Spleen (tissue), 11 donors: ENCODE data around the gene RING1. TPM values are rescaled to one million over a fixed set of nuclear protein-coding genes. Genes with fewer than 3 reads are reported as not detected.

Source experiments
- DNase-seq: peaks from one replicate; pipeline ENCODE4 v3.0.0-alpha.2; 2020
- H3K27ac ChIP-seq, 8 donors: fragments of 200-600 bp; sonication (generic) in 7 of 8; 1 replicate in 4 of 8; 2 replicates in 4 of 8; pipeline versions ENCODE4 v1.5.0 to v1.8.0; 2016 to 2021; ENCODE audit warnings: inconsistent platforms in 4 of 8, mild to moderate bottlenecking in 4 of 8, moderate library complexity in 1 of 8
- H3K27me3 ChIP-seq, 7 donors: fragments of 200-600 bp; sonication (generic) in 6 of 7; replicated peaks in 1 of 7; 1 replicate in 4 of 7; 2 replicates in 3 of 7; pipeline versions ENCODE4 v1.5.0 to v1.8.0; 2016 to 2021; ENCODE audit warnings: inconsistent platforms in 3 of 7, mild to moderate bottlenecking in 1 of 7
- H3K36me3 ChIP-seq, 6 donors: fragments of 200-600 bp; sonication (generic) in 5 of 6; 1 replicate in 4 of 6; 2 replicates in 2 of 6; pipeline versions ENCODE4 v1.5.0 to v1.8.0; 2016 to 2021; ENCODE audit warnings: inconsistent platforms in 2 of 6
- H3K4me1 ChIP-seq, 6 donors: fragments of 200-600 bp; sonication (generic) in 5 of 6; 1 replicate in 3 of 6; 2 replicates in 3 of 6; pipeline versions ENCODE4 v1.5.0 to v1.8.0; 2016 to 2021; ENCODE audit warnings: inconsistent platforms in 3 of 6
- H3K4me3 ChIP-seq, 8 donors: fragments of 200-600 bp; sonication (generic) in 7 of 8; 1 replicate in 4 of 8; 2 replicates in 4 of 8; pipeline versions ENCODE4 v1.5.0 to v1.8.0; 2016 to 2021; ENCODE audit warnings: inconsistent platforms in 4 of 8, mild to moderate bottlenecking in 4 of 8, moderate library complexity in 2 of 8
- H3K9me3 ChIP-seq, 8 donors: fragments of 200-600 bp; sonication (generic) in 7 of 8; 1 replicate in 4 of 8; 2 replicates in 4 of 8; pipeline versions ENCODE4 v1.5.0 to v1.8.0; 2016 to 2021; ENCODE audit warnings: inconsistent platforms in 4 of 8
- POLR2A ChIP-seq, 3 donors: fragments of 450-650 bp; IDR thresholded peaks; one replicate each; pipeline ENCODE4 v1.5.1; 2017; ENCODE audit warnings: antibody characterized with exemption in 3 of 3, mild to moderate bottlenecking in 1 of 3
- POLR2AphosphoS5 ChIP-seq, 3 donors: sonication (generic); formaldehyde crosslinking; IDR thresholded peaks; one replicate each; pipeline ENCODE4 v1.5.1; 2017; ENCODE audit warnings: antibody characterized with exemption in 3 of 3
- WGBS, 5 donors: extraction: QIAGEN DNeasy Blood & Tissue Kit in 3 of 5; methylation state at CpG; one replicate each; pipeline versions ENCODE4 v1.1.5 to v1.1.7; 2013 to 2018; 5-methylcytosine and 5-hydroxymethylcytosine counted together
- intact Hi-C: fragments of 100-400 bp; cut with DNase I; formaldehyde crosslinking; loops from one replicate; pipeline ENCODE4 v1.15.0; 2023; ENCODE audit warnings: low total_unique reads
- polyA plus RNA-seq, 3 donors: library from polyadenylated mRNA; stranded (reverse); fragments of 200-250 nt; gene quantifications; one replicate each; pipeline ENCODE4 v1.2.1, GENCODE V29; 2013
- total RNA-seq, 7 donors: library from RNA; depleted of rRNA in 3 of 7; stranded (reverse); fragments of >200 nt in 3 of 7; fragmentation: NEBNext Ultra II Directional in 4 of 7; extraction: Animal tissue kit (Norgen Biotek cat#: 25700) in 4 of 7; gene quantifications; one replicate each; pipeline versions ENCODE4 v1.1.0 to v1.2.1, GENCODE V29; 2016 to 2021
- TF ChIP-seq, protein P1 (sequence below), 11 experiments: fragments of 200-600 bp in 7 of 11; fragments of 450-650 bp in 4 of 11; sonication (generic) in 4 of 11; IDR thresholded peaks in 8 of 11; conservative IDR thresholded peaks in 3 of 11; 1 replicate in 7 of 11; 2 replicates in 4 of 11; pipeline versions ENCODE4 v1.4.0 to v1.8.0; 2016 to 2021; ENCODE audit warnings: antibody characterized with exemption in 11 of 11, inconsistent platforms in 4 of 11, mild to moderate bottlenecking in 1 of 11
- donor health status: healthy with polysubstance abuse.
- donor health status: DM: no; HTN: no; CAD: no; lungs with moderate emphysema.
- donor health status: DM: no; HTN: no; CAD: no.
- donor health status: Bipolar disorder and iron deficiency.
- donor health status: healthy.
- donor health status: DM: no; HTN: no; CAD: no.
- donor health status: DM: yes; HTN: yes; CAD: no.

RING1 gene
- total and polyA plus RNA-seq, 10 donors = 13.4 to 42.3 (median 31.0) TPM

DNA sequence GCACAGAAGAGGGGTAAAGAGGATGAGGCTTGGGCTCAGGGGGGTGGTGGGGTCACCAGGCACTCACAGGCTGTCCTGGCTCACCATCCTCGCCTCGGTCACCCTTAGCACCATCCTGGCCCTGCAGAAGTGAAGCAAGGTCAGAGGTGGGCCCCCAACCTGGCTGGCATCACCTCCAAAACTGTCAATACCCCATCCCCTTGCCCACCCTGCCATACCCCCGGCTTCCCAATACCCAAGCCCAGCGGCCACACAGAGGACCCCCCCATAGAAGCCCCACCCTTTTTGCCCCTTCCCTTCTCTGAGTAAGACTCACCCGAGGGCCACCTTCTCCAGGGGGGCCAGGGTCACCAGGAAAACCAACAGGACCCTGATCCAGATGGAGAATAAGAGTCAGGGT lies 39.7 kb upstream of the RING1 start:
- peak; percentile 30 for DNase-seq
- no peaks in the 10 kb centered on the region for H3K36me3 ChIP-seq
- no peak overlapping the region for H3K27ac ChIP-seq
- intact Hi-C loops = no loop called here
- H3K4me1 ChIP-seq = no peaks in the 10 kb centered on the region
- TF ChIP-seq, protein P1, sequence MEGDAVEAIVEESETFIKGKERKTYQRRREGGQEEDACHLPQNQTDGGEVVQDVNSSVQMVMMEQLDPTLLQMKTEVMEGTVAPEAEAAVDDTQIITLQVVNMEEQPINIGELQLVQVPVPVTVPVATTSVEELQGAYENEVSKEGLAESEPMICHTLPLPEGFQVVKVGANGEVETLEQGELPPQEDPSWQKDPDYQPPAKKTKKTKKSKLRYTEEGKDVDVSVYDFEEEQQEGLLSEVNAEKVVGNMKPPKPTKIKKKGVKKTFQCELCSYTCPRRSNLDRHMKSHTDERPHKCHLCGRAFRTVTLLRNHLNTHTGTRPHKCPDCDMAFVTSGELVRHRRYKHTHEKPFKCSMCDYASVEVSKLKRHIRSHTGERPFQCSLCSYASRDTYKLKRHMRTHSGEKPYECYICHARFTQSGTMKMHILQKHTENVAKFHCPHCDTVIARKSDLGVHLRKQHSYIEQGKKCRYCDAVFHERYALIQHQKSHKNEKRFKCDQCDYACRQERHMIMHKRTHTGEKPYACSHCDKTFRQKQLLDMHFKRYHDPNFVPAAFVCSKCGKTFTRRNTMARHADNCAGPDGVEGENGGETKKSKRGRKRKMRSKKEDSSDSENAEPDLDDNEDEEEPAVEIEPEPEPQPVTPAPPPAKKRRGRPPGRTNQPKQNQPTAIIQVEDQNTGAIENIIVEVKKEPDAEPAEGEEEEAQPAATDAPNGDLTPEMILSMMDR (IDR thresholded peaks at IDR 0.05 in 8 of 11, conservative IDR thresholded peaks at IDR 0.05 in 3 of 11) = no peak
- TF ChIP-seq POLR2AphosphoS5 (IDR thresholded peaks at IDR 0.05) = no peak
- no peak for TF ChIP-seq POLR2A (IDR thresholded peaks at IDR 0.05)
- WGBS, 5 donors = 58 to 78% (median 70%) methylated on average over 5 of the region's 5 CpGs
- H3K9me3 ChIP-seq = no peaks in the 10 kb centered on the region
- peaks cover 0 to 6% (median 0%) of the 10 kb centered on the region in 7 donors for H3K27me3 ChIP-seq
- H3K4me3 ChIP-seq = no peak overlapping the region

DNA sequence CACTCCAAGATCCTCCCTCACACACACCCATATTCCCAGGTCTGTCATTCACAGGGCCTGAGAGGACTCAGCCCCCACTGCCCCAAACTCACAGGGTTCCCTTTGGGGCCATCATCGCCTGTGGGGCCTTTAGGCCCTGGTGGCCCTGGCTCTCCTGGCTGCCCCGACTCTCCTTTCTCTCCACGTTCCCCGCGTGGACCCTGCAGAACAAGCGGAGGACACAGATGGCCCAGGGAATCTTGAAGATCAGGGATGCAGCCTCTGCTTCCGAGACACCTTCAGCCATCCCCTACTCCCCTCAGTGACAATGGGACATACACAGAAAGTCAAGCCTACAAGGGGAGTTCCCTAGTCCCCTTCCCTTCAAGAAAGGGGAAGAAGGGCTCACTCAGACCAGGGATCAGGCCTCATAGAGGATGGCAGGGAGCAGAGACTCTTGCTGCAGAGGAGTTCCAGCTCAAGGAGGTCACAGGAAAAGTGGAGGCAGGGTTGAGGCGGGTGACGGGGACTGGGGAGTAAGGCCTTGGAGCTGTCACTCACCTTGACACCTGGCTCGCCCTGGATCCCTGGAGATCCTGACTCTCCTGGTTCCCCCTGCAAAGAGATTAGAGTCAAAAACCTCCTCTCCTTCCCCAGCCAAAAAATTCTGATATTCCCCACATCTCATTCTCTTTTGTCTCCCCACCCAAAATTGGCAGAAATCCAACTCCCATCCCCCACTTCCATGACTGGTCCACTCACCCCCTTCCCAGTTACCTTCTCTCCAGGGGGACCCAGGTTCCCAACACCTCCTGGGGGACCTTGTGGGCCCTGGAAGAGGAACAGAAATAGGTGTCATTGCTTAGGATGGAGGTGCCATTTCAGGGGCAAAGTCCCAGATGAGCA lies 38.8 kb upstream of the RING1 start:
- no peak for TF ChIP-seq POLR2A (IDR thresholded peaks at IDR 0.05)
- TF ChIP-seq, protein P1 (IDR thresholded peaks at IDR 0.05 in 8 of 11, conservative IDR thresholded peaks at IDR 0.05 in 3 of 11) = no peak
- TF ChIP-seq POLR2AphosphoS5 (IDR thresholded peaks at IDR 0.05) = no peak
- Histone ChIP-seq H3K36me3 (no peaks in the 10 kb centered on the region), H3K27ac (no peak overlapping the region), H3K4me1 (no peaks in the 10 kb centered on the region), H3K9me3 (no peaks in the 10 kb centered on the region), H3K27me3 (peaks cover 0 to 6% (median 0%) of the 10 kb centered on the region in 7 donors), H3K4me3 (no peak overlapping the region)
- peak; percentile 41 for DNase-seq
- WGBS, 5 donors = 89 to 95% (median 91%) methylated on average over 10 of the region's 10 CpGs
- intact Hi-C loops = no loop called here

DNA sequence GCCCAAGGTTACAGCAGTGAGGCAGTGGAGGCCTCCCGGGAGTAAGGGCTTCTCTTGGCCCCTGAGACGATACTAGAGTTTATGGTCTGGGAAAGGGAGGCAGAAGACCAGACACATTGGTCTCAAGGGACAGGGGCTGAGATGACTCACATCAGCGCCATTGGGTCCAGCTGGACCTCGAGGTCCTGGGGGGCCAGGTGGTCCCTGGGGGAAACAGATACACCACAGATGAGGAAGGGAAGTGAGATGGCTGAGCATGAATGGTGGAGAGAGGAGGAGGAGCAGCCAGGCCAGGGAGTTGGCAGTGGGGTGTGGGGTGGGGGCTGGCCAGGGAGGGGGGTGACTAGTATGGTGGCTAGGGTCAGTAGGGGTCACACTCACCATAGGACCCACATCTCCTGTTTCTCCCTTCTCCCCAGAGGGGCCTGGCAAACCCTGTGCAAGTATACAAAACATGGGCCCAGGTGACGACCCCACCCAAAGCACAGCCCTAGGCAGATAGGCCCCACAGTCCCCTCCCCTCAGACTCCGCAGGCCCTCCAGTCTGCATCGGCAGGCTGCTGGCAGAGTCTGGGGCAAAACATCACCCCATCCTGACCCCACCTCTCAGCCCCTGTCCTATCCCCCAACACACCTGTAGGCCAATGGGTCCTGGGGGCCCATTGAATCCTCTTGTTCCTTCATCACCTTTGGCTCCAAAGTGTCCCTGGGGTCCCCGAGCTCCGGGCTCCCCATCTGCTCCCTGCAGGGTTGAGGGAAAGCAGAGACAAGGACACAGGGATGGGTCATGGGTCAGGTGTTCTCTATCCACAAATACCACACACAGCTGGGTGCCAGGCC lies 37.9 kb upstream of the RING1 start:
- TF ChIP-seq POLR2AphosphoS5 (IDR thresholded peaks at IDR 0.05) = no peak
- TF ChIP-seq, protein P1 (IDR thresholded peaks at IDR 0.05 in 8 of 11, conservative IDR thresholded peaks at IDR 0.05 in 3 of 11) = no peak
- no peak for TF ChIP-seq POLR2A (IDR thresholded peaks at IDR 0.05)
- intact Hi-C loops = no loop called here
- WGBS, 5 donors = 68 to 77% (median 73%) methylated on average over 9 of the region's 9 CpGs
- Histone ChIP-seq H3K36me3 (no peaks in the 10 kb centered on the region), H3K27me3 (peaks cover 0 to 6% (median 0%) of the 10 kb centered on the region in 7 donors), H3K4me1 (no peaks in the 10 kb centered on the region), H3K27ac (no peak overlapping the region), H3K9me3 (no peaks in the 10 kb centered on the region), H3K4me3 (no peak overlapping the region)
- DNase-seq = peak; percentile 57
